IMR-90 (cell line): ENCODE data around the gene NDUFAF5. TPM values are rescaled to one million over a fixed set of nuclear protein-coding genes. Genes with fewer than 3 reads are reported as not detected.

Experiments used
- ATAC-seq: fragments of 200-7000 bp; cut with Tn5 transposase; 2 replicates; pipeline ENCODE4 v1.9.1; 2020; ENCODE audit warnings: low read depth, mild to moderate bottlenecking, moderate library complexity
- BruUV-seq: library from RNA; stranded (reverse); fragments of 400-500 nt; replicated peaks from 2 replicates; lab custom pipeline; 2021; lab: Mats Ljungman, UMichigan
- CTCF ChIA-PET: fragments of 300-600 bp; formaldehyde crosslinking; extraction: SDS; loops from one replicate; lab custom pipeline; 2021; ENCODE audit warnings: antibody characterized with exemption; lab: Yijun Ruan, JAX
- POLR2A ChIA-PET: fragments of 300-600 bp; sonication (Branson Sonifier 250); formaldehyde crosslinking; loops from one replicate; lab custom pipeline; 2022; ENCODE audit warnings: antibody characterized with exemption; ENCODE audit not compliant: unreplicated experiment; lab: Charles Lee
- DNase-seq: peaks from one replicate; pipeline ENCODE4 v3.0.0; 2013
- H2AFZ ChIP-seq: replicated peaks from 2 replicates; pipeline ENCODE3; 2013; ENCODE audit warnings: low read length, mild to moderate bottlenecking; ENCODE audit not compliant: poor library complexity
- H2AK5ac ChIP-seq: 2 replicates; pipeline ENCODE4 v1.6.1; 2013; ENCODE audit warnings: low read depth, low read length, inconsistent platforms
- H2AK9ac ChIP-seq: replicated peaks from 2 replicates; pipeline ENCODE3; 2013; ENCODE audit warnings: mild to moderate bottlenecking, low read depth, low read length, moderate library complexity; ENCODE audit not compliant: poor library complexity
- H2BK120ac ChIP-seq: 2 replicates; pipeline ENCODE4 v1.6.1; 2013; ENCODE audit warnings: low read depth, low read length, inconsistent platforms
- H2BK15ac ChIP-seq: 3 replicates; pipeline ENCODE4 v1.6.1; 2013; ENCODE audit warnings: low read depth, low read length, inconsistent platforms
- H2BK20ac ChIP-seq: 2 replicates; pipeline ENCODE4 v1.6.1; 2013; ENCODE audit warnings: low read depth, mild to moderate bottlenecking, inconsistent platforms, low read length, moderate library complexity
- H2BK5ac ChIP-seq: 2 replicates; pipeline ENCODE4 v1.6.1; 2013; ENCODE audit warnings: mild to moderate bottlenecking, low read depth, low read length, inconsistent platforms; ENCODE audit not compliant: poor library complexity, severe bottlenecking
- H3K14ac ChIP-seq: replicated peaks from 2 replicates; pipeline ENCODE4 v1.6.1; 2013; ENCODE audit warnings: low read depth, low read length, inconsistent platforms
- H3K18ac ChIP-seq: 2 replicates; pipeline ENCODE4 v1.6.1; 2013; ENCODE audit warnings: low read depth, low read length, control low read depth
- H3K23ac ChIP-seq: 2 replicates; pipeline ENCODE4 v1.6.1; 2013; ENCODE audit warnings: low read depth, low read length, inconsistent platforms
- H3K27ac ChIP-seq: 2 replicates; pipeline ENCODE4 v1.5.1; 2013; ENCODE audit warnings: mild to moderate bottlenecking, control low read depth, low read length; ENCODE audit not compliant: insufficient read depth
- H3K27me3 ChIP-seq: 2 replicates; pipeline ENCODE4 v1.6.1; 2013; ENCODE audit warnings: low read length; ENCODE audit not compliant: control insufficient read depth, insufficient read depth
- H3K36me3 ChIP-seq: 2 replicates; pipeline ENCODE4 v1.6.1; 2013; ENCODE audit warnings: low read length, mixed read lengths; ENCODE audit not compliant: control insufficient read depth, insufficient read depth
- H3K4ac ChIP-seq: 2 replicates; pipeline ENCODE4 v1.6.1; 2013; ENCODE audit warnings: low read depth, low read length, inconsistent platforms
- H3K4me1 ChIP-seq: 2 replicates; pipeline ENCODE4 v1.6.1; 2013; ENCODE audit warnings: low read length, mixed read lengths; ENCODE audit not compliant: control insufficient read depth, insufficient read depth
- H3K4me2 ChIP-seq: 2 replicates; pipeline ENCODE4 v1.6.1; 2013; ENCODE audit warnings: low read depth, mild to moderate bottlenecking, control low read depth, low read length, moderate library complexity
- H3K4me3 ChIP-seq: 2 replicates; pipeline ENCODE4 v1.5.1; 2013; ENCODE audit warnings: low read depth, mild to moderate bottlenecking, control low read depth, low read length, moderate library complexity; ENCODE audit not compliant: insufficient read depth
- H3K56ac ChIP-seq: 2 replicates; pipeline ENCODE4 v1.6.1; 2013; ENCODE audit warnings: low read length, inconsistent platforms; ENCODE audit not compliant: insufficient read depth; ENCODE audit errors: extremely low read depth
- H3K79me1 ChIP-seq, 2 experiments: 2 replicates each; pipeline ENCODE4 v1.6.1; 2013; ENCODE audit warnings: low read length in 2 of 2, inconsistent platforms in 1 of 2, low read depth in 1 of 2
- H3K9ac ChIP-seq: 2 replicates; pipeline ENCODE4 v1.6.1; 2013; ENCODE audit warnings: low read depth, low read length, control low read depth
- H3K9me1 ChIP-seq: 2 replicates; pipeline ENCODE4 v1.6.1; 2013; ENCODE audit warnings: low read length, inconsistent platforms; ENCODE audit not compliant: insufficient read depth
- H3K9me3 ChIP-seq: 2 replicates; pipeline ENCODE4 v1.6.1; 2013; ENCODE audit warnings: low read length; ENCODE audit not compliant: control insufficient read depth, insufficient read depth
- H4K20me1 ChIP-seq: 2 replicates; pipeline ENCODE4 v1.6.1; 2013; ENCODE audit warnings: low read length, inconsistent platforms; ENCODE audit not compliant: insufficient read depth
- H4K5ac ChIP-seq: 2 replicates; pipeline ENCODE4 v1.6.1; 2013; ENCODE audit warnings: mild to moderate bottlenecking, low read depth, low read length, control low read depth
- H4K8ac ChIP-seq, 2 experiments: 2 replicates each; pipeline ENCODE4 v1.6.1; 2013; ENCODE audit warnings: low read depth in 2 of 2, low read length in 2 of 2, control low read depth in 1 of 2, inconsistent platforms in 1 of 2
- H4K91ac ChIP-seq: 2 replicates; pipeline ENCODE4 v1.6.1; 2013; ENCODE audit warnings: low read depth, low read length, inconsistent platforms; ENCODE audit not compliant: insufficient read depth
- CHD1 ChIP-seq: IDR thresholded peaks from 2 replicates; pipeline ENCODE4 v1.6.1; 2012; ENCODE audit warnings: low read depth, low read length, improper control_type of control experiment
- MAFK ChIP-seq: IDR thresholded peaks from 2 replicates; pipeline ENCODE4 v1.6.1; 2012; ENCODE audit warnings: low read depth, low read length, improper control_type of control experiment
- MAZ ChIP-seq: IDR thresholded peaks from 2 replicates; pipeline ENCODE4 v1.6.1; 2012; ENCODE audit warnings: low read depth, mild to moderate bottlenecking, low read length, improper control_type of control experiment, moderate library complexity, borderline replicate concordance
- NFE2L2 ChIP-seq: fragments of 150-350 bp; IDR thresholded peaks from 2 replicates; pipeline ENCODE4 v1.6.1; 2016; ENCODE audit warnings: low read depth, mild to moderate bottlenecking, low read length
- RCOR1 ChIP-seq: IDR thresholded peaks from 2 replicates; pipeline ENCODE4 v1.6.1; 2012; ENCODE audit warnings: mild to moderate bottlenecking, low read length, improper control_type of control experiment; ENCODE audit not compliant: insufficient replicate concordance
- RFX5 ChIP-seq: IDR thresholded peaks from 2 replicates; pipeline ENCODE4 v1.8.0; 2012; ENCODE audit warnings: low read depth, mild to moderate bottlenecking, low read length, moderate library complexity
- WGBS, 2 experiments: methylation state at CpG; one replicate each; pipeline versions ENCODE4 v1.1.5 to v1.1.7; 2013; ENCODE audit warnings: missing lambda C conversion rate in 2 of 2; ENCODE audit not compliant: insufficient read length in 1 of 2; ENCODE audit errors: extremely low coverage in 2 of 2; 5-methylcytosine and 5-hydroxymethylcytosine counted together
- dilution Hi-C: fragments of 300-500 bp; cut with HindIII; formaldehyde crosslinking; loops from one replicate; pipeline ENCODE4 v1.14.3; 2018; ENCODE audit warnings: low sequenced_read_pairs; ENCODE audit not compliant: unreplicated experiment
- in situ Hi-C: fragments of 300-500 bp; cut with MboI; formaldehyde crosslinking; loops from 3 replicates; pipeline ENCODE4 v1.14.3; 2019; ENCODE audit warnings: low sequenced_read_pairs, inconsistent platforms, mixed read lengths
- intact Hi-C: fragments of 100-400 bp; cut with micrococcal nuclease; formaldehyde crosslinking; loops from 2 replicates; pipeline ENCODE4 v1.10.0; 2022
- polyA plus RNA-seq, 3 experiments: library from polyadenylated mRNA; depleted of rRNA; stranded (reverse); fragments of >200 nt; gene quantifications; 2 replicates each; pipeline ENCODE4 v1.2.3, GENCODE V29; 2012; ENCODE audit warnings: low replicate concordance in 1 of 3
- total RNA-seq: library from RNA; depleted of rRNA; stranded (reverse); fragments of >200 nt; gene quantifications from 2 replicates; pipeline ENCODE4 v1.2.3, GENCODE V29; 2012
- TF ChIP-seq, protein P1 (sequence below): conservative IDR thresholded peaks from 2 replicates; pipeline ENCODE4 v1.5.1; 2012; ENCODE audit warnings: mild to moderate bottlenecking, low read depth, low read length, improper control_type of control experiment
- TF ChIP-seq, protein P2 (sequence below): fragments of 150-350 bp; IDR thresholded peaks from 2 replicates; pipeline ENCODE4 v1.6.1; 2016; ENCODE audit warnings: low read depth, mild to moderate bottlenecking, low read length, moderate library complexity, borderline replicate concordance

NDUFAF5 gene
- total and polyA plus RNA-seq, 2 of the 4 experiments (the other 2 are of a cell fraction): 6.8 to 12.3 TPM

DNA sequence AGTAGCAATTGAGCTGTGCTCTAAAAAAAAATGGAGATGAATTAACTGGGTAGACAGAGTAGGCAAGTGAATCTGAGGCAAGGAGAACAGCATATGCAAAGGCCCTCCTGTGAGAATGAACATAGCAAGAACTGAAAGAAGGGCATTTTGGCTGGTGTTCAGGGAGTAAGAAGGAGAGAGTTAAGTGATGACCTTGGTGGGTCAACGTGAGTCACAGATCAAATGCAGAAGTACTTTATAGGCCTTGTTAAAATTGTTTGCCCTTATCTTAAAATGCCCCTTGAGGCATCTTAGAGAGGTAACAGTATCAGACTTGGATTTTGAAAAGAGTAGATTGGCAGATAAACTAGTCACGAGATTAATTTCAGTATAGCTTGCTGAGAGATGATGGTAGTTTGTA, 24.5 kb downstream of the NDUFAF5 start:
- TF ChIP-seq MAZ: no peak
- TF ChIP-seq RFX5: no peak
- TF ChIP-seq, protein P1, sequence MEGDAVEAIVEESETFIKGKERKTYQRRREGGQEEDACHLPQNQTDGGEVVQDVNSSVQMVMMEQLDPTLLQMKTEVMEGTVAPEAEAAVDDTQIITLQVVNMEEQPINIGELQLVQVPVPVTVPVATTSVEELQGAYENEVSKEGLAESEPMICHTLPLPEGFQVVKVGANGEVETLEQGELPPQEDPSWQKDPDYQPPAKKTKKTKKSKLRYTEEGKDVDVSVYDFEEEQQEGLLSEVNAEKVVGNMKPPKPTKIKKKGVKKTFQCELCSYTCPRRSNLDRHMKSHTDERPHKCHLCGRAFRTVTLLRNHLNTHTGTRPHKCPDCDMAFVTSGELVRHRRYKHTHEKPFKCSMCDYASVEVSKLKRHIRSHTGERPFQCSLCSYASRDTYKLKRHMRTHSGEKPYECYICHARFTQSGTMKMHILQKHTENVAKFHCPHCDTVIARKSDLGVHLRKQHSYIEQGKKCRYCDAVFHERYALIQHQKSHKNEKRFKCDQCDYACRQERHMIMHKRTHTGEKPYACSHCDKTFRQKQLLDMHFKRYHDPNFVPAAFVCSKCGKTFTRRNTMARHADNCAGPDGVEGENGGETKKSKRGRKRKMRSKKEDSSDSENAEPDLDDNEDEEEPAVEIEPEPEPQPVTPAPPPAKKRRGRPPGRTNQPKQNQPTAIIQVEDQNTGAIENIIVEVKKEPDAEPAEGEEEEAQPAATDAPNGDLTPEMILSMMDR: no peak
- no peak for TF ChIP-seq MAFK
- no peak for TF ChIP-seq CHD1
- TF ChIP-seq, protein P2, sequence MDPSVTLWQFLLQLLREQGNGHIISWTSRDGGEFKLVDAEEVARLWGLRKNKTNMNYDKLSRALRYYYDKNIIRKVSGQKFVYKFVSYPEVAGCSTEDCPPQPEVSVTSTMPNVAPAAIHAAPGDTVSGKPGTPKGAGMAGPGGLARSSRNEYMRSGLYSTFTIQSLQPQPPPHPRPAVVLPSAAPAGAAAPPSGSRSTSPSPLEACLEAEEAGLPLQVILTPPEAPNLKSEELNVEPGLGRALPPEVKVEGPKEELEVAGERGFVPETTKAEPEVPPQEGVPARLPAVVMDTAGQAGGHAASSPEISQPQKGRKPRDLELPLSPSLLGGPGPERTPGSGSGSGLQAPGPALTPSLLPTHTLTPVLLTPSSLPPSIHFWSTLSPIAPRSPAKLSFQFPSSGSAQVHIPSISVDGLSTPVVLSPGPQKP: no peak
- TF ChIP-seq RCOR1: no peak
- TF ChIP-seq NFE2L2: no peak
- POLR2A ChIA-PET: no interaction called here
- no peak overlapping the region for H3K4me3 ChIP-seq
- no peak overlapping the region for H3K14ac ChIP-seq
- H2BK15ac ChIP-seq: no peak overlapping the region
- CTCF ChIA-PET: no interaction called here
- intact Hi-C loops: no loop called here
- H2BK120ac ChIP-seq: no peak overlapping the region
- peaks cover 0 to 5% of the 10 kb centered on the region in 2 experiments; a peak in 1 of 4 replicates for H3K79me1 ChIP-seq
- no peak overlapping the region for H2BK20ac ChIP-seq
- H2AK9ac ChIP-seq: no peak overlapping the region
- H3K9ac ChIP-seq: no peak overlapping the region
- H2AFZ ChIP-seq: no peak overlapping the region
- no peak overlapping the region for H2AK5ac ChIP-seq
- H3K9me1 ChIP-seq: no peaks in the 10 kb centered on the region
- H3K27ac ChIP-seq: no peak overlapping the region
- ATAC-seq (no peak), DNase-seq (no peak)
- dilution Hi-C loops: no loop called here
- in situ Hi-C loops: no loop called here
- BruUV-seq: no TSS peak
- H3K9me3 ChIP-seq: no peaks in the 10 kb centered on the region
- H4K8ac ChIP-seq: no peak overlapping the region
- no peaks in the 10 kb centered on the region for H3K27me3 ChIP-seq
- WGBS, 2 experiments: 83% methylated on average over 2 of the region's 2 CpGs; no CpG with 5 or more reads in 1 of the 2 experiments
- no peak overlapping the region for H3K18ac ChIP-seq
- H3K4ac ChIP-seq: no peak overlapping the region
- no peak overlapping the region for H2BK5ac ChIP-seq
- H4K5ac ChIP-seq: no peak overlapping the region
- H3K23ac ChIP-seq: no peak overlapping the region
- no peaks in the 10 kb centered on the region for H3K4me1 ChIP-seq
- no peak overlapping the region for H4K91ac ChIP-seq
- no peak overlapping the region for H3K56ac ChIP-seq
- no peak overlapping the region for H3K4me2 ChIP-seq
- peaks cover 34% of the 10 kb centered on the region for H3K36me3 ChIP-seq
- no peaks in the 10 kb centered on the region for H4K20me1 ChIP-seq
